KOPT-K1 (cell line): ENCODE data around the gene MOCS1.

Experiments
- H3K27ac ChIP-seq: fragments of 200-600 bp; sonication (generic); 2 replicates; pipeline ENCODE4 v1.5.1; 2016; ENCODE audit warnings: antibody characterized with exemption, mild to moderate bottlenecking, low read depth, low read length; ENCODE audit not compliant: poor library complexity, severe bottlenecking
- H3K36me3 ChIP-seq: fragments of 200-600 bp; sonication (generic); 2 replicates; pipeline ENCODE4 v1.5.1; 2017; ENCODE audit warnings: antibody characterized with exemption, mild to moderate bottlenecking, low read length, moderate library complexity; ENCODE audit not compliant: insufficient read depth
- H3K9me3 ChIP-seq: fragments of 200-600 bp; sonication (generic); 2 replicates; pipeline ENCODE4 v1.5.1; 2017; ENCODE audit warnings: antibody characterized with exemption, low read length, mild to moderate bottlenecking; ENCODE audit not compliant: insufficient read depth, poor library complexity, severe bottlenecking

Gene MOCS1

DNA sequence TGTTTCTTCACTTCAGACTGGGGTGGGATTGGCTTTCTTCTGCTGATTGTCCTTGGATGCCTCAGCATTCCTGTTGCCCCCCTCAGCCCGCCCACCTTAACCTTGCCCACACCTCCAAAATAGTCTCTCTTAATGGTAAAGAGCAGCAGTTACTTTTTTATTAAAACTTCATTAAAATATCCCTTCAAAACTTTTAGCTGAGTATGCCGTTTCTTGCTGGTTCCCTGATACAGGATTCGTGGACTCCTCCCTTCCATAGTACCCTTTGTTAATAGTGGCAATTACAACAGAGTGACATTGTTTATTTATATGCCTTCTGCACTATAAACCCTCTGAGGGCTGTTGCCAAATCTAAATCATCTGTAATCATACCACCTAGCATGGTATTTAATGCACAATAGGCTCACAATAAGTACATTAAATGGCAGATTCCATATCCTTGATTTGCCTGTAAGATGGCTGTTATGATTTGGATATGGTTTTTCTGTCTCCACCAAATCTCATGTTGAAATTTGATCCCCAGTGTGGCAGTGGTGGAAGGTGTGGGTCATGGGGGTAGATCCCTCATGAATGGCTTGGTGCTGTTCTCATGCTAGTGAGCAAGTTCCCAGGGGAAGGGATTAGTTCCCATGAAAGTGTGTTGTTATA, 3.5 kb upstream of the MOCS1 start:
- Histone ChIP-seq H3K36me3 (no peaks in the 10 kb centered on the region), H3K9me3 (no peaks in the 10 kb centered on the region), H3K27ac (no peak overlapping the region)

DNA sequence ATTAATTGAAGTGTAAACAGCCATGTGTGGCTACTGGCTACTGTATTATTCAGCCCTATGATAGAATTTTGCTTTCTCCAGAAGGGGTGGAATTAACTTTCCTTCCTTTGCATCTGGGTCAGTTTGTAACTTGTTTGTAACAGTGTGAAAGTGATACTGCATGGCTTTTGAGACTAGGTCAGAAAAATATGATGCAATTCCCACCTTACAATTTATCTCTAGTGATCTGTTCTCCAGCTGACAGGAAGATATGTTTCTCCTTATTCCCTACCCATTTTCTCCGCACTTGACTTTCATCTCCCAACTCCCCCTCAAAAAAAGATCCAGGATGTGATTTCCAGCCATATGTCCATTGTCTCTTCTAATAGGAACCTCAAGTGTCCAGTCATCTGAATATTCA, 2.6 kb upstream of the MOCS1 start:
- H3K27ac ChIP-seq: no peak overlapping the region
- H3K36me3 ChIP-seq: no peaks in the 10 kb centered on the region
- no peaks in the 10 kb centered on the region for H3K9me3 ChIP-seq

DNA sequence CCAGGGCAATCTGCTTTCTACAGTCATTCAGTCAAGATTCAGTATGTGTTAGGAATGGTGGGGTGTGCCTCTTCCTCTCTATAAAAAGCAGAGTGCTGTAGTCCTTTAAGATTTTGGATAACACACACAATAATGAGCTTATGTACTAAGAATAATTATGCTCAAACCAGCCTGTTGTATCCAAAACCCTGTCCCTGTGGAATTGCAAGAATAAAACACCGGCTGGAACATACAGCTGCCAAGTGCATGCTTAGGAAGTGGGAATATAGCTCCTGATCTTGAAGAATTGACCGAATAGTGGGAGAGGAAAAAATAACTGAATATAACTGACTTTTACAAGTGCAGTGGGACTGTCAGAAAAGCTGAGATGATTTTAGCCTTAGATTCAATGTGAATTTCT, 979 bp upstream of the MOCS1 start:
- Histone ChIP-seq H3K9me3 (no peaks in the 10 kb centered on the region), H3K36me3 (no peaks in the 10 kb centered on the region)

DNA sequence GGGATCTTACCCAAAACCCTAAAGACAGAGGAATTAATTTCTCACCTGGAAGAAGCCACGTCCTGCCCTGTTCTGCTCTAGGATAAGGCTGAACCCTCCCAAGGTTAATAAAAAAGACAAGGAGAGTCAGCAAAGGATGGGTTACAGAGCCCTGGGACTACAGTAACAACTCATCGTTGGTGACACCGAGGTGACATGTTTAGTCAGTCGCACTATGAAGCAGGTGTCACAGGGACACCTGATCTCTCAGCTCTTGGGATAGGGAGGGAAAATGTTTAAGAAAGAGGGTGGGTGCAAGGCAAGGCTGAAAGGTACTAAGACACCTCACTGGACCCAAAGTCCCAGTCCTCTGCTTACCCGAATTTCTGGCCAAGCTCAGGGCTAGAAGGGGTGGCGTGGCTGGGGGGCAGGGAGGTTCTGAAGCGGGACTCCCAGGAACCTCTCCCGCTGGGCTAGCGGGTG, 562 bp downstream of the MOCS1 start:
- Histone ChIP-seq H3K36me3 (no peaks in the 10 kb centered on the region), H3K9me3 (no peaks in the 10 kb centered on the region), H3K27ac (peak overlapping the region; percentile 56)

More for the DNA sequence above, 979 bp upstream of the MOCS1 start:
- no peak overlapping the region for H3K27ac ChIP-seq

DNA sequence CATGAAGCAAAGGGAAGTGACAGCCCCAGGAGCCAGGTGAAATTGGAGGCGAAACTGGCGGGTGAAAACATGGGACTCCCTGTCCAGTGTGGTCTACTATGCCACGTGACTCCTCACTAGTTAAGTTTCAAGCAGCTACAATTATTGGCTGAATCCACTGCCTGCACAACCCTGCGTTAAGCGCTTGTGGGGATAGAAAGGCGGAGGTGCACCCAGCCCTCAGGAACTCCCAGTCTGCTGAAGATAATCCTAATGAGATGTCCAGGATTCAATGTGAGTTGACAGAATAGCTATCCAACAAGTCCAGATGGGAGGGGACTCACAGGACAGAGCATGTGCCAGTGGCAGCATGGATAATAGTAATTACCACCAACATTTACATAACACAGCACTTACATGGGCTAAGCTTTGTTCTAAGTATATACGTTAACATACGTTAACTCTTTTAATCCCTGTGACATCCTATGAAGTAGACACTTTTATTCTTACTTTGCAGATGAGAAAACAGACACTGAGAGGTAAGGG, 1.8 kb downstream of the MOCS1 start:
- H3K9me3 ChIP-seq: no peaks in the 10 kb centered on the region
- peak overlapping the region; percentile 83 for H3K27ac ChIP-seq
- no peaks in the 10 kb centered on the region for H3K36me3 ChIP-seq

DNA sequence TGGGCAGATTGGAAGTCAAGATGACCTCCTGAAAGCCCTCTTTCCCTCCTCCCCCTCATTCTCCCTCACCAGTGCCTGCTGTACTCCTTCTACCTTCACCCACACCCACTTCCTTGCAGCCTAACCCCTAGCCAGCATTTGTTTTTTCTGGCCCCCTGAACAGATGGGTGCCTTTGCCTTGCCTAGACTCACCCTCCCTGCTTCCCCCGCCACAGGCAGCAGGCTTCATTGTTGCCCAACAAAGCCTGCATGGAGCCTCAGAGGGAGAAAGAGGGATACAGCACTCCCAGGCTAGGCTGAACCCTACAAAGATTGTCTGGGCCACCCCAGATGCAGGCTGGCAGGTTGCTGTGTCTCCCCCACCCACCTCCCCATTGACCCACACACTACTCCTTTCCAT, 2.7 kb downstream of the MOCS1 start:
- Histone ChIP-seq H3K27ac (peak overlapping the region; percentile 83), H3K36me3 (no peaks in the 10 kb centered on the region), H3K9me3 (no peaks in the 10 kb centered on the region)

DNA sequence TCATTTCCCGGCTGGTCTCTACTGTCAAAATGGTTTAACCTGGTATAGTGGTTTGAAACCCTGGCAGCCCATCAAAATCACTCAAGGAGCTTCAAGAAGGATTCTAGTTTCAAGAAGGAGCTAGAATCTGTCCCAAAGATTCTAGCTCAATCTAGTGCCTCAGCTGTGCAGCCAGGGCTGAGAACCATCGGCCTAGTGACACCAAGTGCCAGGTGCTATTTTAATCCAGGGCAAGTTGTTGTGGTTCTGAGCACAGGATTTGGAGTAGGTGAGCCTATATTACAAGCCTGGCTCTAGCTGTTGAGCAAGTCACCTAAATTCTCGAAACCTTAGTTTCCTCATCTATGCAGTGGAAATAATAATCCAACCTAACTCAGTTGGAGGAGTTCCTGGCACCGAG, 3.7 kb downstream of the MOCS1 start:
- Histone ChIP-seq H3K36me3 (peaks cover 8% of the 10 kb centered on the region), H3K27ac (peak overlapping the region; percentile 83), H3K9me3 (no peaks in the 10 kb centered on the region)

DNA sequence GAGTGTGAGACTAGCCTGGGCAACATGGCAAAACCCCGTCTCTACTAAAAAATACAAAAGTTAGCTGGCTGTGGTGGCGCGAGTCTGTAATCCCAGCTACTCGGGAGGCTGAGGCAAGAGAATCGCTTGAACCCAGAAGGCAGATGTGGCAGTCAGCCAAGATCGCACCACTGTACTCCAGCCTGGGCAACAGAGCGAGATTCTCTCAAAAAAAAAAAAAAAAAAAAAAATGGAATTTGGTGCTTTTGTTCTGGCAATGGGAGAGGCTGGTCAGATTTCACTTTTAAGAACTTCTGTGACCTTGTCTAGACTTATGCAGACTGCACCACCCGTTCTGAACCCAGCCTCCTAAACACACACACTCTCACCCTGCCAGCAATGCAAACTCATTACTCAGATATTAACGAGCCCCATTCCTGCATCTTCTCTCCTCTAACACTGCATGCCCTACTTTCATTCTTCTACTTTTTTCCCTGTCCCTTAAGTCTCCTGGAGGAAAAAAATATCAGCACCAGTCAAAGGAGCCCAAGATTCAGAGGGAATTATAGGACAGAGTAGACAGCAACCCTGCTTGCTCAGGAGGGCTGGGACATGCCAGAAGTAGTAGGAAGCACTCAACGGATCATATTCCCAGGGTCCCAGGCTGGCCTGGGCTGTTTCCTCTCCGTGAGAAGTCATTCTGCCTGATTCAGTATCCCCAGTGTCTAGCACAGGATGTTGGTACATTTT, 4.4 kb downstream of the MOCS1 start:
- peak overlapping the region; percentile 83 for H3K27ac ChIP-seq
- H3K9me3 ChIP-seq: no peaks in the 10 kb centered on the region
- peaks cover 15% of the 10 kb centered on the region for H3K36me3 ChIP-seq

DNA sequence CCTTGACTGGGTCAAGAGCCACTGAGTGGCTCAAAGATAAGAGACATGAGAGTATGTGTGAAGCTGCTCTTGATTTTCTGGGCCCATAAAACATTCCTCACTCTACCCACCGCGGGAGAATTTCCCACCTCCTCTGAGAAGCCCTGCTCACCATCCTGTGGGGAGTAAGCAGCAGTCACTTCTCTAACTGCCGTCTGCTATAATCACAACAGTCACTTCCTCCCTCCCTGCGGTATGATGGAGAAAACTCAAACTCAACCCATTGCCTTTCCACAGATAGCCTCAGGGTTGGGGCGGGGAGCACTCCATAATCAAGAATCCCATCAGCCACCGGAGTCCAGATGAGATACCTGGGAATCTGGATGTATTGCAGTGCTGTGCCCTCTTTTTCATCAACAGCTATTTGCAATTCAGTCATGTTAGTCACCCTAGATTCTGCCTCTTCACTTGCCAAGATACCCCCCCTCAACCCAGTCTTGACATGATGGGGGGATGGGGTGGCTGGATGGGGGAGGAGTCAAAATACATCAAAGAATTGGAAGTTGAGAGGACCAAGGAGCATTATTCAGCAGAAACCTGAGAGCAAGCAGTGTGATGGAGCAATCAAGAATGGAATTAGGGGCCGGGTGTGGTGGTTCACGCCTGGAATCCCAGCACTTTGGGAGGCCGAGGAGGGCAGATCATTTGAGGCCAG, 5.1 kb downstream of the MOCS1 start:
- H3K9me3 ChIP-seq: no peaks in the 10 kb centered on the region
- peak overlapping the region; percentile 83 for H3K27ac ChIP-seq

DNA sequence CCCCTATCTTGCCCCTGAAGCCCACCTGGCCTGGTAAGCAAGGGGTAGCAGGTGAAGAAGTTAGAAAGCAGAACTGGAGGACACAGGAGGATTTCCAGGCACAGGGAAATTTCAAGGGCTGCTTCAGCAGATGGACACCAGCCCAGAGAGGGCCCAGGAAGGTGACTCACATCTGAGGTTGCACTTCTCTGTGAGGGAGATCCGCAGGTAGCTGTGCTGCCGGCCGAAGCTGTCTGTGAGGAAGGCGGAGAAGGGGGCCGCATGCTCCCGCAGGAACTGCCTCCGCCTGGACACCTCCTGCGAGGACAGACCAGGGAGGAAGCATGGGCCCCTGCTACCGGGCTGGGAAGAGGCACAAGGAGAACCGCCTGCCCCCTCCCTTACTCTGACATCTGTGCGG, 7.1 kb downstream of the MOCS1 start:
- Histone ChIP-seq H3K36me3 (peaks cover 24% of the 10 kb centered on the region), H3K27ac (peak overlapping the region; percentile 83), H3K9me3 (no peaks in the 10 kb centered on the region)

More for the DNA sequence above, 5.1 kb downstream of the MOCS1 start:
- peaks cover 20% of the 10 kb centered on the region for H3K36me3 ChIP-seq

DNA sequence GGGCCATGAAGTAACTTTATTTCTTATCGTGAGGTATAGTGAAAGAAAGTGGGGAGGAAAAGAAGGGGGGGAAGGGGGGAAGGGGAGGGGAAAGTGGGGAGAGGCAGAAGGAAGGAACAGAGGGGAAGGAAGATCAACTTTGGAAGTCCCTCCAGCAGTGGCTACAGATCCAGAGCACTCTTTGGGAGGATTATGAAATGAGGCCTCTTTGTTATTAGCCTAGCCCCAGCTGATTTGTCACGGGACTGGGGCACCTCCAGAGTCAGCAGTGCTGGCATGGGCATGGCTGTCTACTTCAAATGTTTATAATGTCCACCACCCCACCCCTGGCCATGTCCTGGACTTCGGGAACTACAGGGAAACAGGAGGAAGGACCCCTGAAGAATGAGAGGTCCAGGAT, 7.6 kb downstream of the MOCS1 start:
- Histone ChIP-seq H3K27ac (peak overlapping the region; percentile 83), H3K9me3 (no peaks in the 10 kb centered on the region), H3K36me3 (peaks cover 29% of the 10 kb centered on the region)

DNA sequence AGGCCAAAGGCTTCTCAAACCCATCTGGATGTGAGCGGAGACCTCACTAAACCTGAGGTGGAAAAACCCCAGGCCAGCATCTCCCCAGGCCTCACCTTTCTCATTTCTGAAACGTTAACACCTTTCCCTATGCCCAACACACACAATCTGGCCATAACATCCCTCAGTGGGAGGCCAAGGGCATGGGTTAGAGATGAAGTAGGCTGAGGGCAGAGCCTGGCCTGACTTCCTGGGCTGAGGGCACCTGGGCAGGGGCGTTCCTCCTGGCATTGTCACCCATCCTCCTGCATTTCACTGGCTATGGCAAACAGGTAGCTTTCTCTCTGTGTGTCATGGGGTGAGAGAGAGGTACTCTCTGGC, 8.4 kb downstream of the MOCS1 start:
- Histone ChIP-seq H3K36me3 (peaks cover 35% of the 10 kb centered on the region), H3K27ac (peak overlapping the region; percentile 34), H3K9me3 (no peaks in the 10 kb centered on the region)

DNA sequence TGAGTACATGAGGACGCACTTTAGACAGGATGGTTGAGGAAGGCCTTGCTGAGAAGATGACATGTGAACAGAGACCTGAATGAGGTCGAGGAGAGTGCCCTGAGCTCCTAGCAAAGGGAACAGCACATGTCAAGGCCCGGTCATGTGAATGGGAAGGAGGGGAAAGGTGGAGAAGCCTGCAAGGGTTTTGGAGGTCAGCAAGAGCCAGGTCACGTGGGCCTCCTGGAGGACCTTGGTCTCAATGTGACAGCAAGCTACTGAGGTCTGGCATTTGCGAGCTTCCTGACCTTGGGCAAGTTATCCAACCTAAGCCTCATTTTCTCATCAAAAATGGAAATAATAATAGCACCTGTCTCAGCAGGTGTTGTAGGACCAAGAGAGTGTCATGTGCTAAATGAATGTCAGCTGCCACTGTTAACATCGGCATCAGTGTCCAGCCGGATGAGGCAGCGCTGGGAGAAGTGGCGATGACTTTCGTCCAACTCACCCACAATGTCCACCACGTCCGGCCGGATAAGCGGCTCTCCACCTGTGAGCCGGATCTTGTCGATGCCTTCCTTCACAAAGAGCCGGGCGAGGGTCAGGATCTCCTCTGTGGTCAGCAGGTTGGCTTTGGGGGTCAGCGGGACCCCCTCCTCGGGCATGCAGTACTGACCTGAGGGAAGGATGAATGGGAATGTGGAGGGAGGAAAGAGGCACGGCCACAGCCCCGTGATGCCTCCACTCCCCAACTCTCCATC, 8.9 kb downstream of the MOCS1 start:
- Histone ChIP-seq H3K36me3 (peaks cover 41% of the 10 kb centered on the region), H3K27ac (peak overlapping the region; percentile 7), H3K9me3 (no peaks in the 10 kb centered on the region)

DNA sequence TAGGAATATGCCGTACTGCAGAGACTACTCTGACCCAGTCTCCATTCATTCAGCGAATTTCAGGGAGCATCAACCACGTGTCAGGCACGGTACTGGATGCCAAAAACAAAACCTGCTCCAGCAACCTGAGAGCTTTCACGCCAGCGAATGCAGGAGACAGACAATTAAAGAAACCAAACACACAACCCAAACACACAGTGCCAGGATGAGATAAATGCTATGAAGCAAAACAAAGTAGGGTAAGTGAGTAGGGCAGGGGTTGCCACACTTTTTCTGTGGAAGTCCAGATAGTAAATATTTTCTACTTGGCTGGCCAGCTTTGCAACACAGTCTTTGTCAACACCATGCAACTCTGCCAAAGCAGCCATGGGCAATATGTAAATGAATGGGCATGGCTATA, 10.0 kb downstream of the MOCS1 start:
- peak overlapping the region; percentile 87 for H3K27ac ChIP-seq
- H3K36me3 ChIP-seq: peaks cover 41% of the 10 kb centered on the region
- H3K9me3 ChIP-seq: no peaks in the 10 kb centered on the region

DNA sequence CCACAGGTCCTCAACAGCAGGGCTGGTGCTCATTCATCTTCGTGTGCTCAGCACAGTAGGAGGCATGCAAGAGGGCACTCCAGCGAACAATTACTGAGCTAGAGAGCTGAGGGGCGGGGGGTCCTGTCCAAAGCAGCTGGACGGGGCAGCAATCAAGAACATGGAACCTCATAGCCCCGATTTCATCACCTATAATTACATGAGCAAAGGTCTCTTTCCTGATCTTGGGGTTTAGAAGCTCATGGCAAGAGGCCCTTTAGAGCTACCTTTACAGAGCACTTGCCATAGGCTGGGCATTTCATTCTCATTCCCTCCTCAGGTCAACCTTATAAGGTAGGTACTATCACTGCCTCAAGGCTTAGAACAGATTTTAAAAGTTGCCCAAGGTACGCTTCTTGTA, 10.4 kb downstream of the MOCS1 start:
- H3K36me3 ChIP-seq: peaks cover 41% of the 10 kb centered on the region
- H3K9me3 ChIP-seq: no peaks in the 10 kb centered on the region
- H3K27ac ChIP-seq: peak overlapping the region; percentile 87
